ENCODE results near the gene TGFBR1.
A peak's percentile ranks its signal among the peaks of the same experiment; 100 is the strongest.

DNA sequence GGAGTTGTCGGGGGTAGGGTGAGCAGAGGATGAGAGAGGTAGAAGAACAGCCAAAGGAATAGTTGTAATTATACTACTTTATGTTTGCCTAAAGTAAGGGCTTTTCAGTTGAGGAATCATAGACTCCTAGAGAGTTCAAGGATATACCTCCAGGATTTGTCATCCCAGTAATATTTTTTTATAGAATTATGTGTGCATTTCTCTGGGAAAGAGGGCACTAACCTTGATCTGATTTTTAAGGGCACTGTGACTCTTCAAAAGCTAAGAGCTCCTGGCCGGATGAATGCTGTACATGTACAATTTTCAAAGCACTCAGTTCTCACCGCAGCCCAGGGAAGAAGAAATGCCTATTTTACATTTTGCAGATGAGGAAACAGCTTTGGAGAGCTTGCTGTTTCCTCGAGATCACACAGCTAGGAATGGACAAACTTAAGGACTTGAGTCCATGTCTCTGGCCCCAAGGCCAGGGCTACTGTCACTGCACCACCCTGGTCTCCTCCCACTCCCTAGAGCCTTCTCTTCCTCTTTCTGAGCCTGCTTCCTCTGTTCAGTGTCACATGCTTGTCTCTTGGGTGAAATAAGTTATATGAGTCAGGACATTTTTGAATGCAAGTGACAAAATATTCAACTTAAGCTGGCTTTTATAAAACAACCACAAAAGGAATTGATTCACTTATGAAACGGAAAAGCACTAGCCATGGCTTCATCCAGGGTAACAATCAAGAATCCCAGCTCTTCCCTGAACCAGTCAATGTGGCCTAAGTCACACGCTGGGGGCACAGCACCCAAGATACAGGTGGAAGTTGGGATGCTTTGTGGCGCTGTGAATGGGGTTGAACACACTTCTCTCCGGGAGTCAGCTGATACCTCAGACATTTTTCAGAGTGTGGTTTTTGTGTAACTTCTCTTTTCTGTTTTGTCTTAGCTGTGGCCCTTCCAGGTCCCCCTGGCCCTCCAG lies 45.7 kb upstream of the TGFBR1 start:
- TF ChIP-seq, protein P1, sequence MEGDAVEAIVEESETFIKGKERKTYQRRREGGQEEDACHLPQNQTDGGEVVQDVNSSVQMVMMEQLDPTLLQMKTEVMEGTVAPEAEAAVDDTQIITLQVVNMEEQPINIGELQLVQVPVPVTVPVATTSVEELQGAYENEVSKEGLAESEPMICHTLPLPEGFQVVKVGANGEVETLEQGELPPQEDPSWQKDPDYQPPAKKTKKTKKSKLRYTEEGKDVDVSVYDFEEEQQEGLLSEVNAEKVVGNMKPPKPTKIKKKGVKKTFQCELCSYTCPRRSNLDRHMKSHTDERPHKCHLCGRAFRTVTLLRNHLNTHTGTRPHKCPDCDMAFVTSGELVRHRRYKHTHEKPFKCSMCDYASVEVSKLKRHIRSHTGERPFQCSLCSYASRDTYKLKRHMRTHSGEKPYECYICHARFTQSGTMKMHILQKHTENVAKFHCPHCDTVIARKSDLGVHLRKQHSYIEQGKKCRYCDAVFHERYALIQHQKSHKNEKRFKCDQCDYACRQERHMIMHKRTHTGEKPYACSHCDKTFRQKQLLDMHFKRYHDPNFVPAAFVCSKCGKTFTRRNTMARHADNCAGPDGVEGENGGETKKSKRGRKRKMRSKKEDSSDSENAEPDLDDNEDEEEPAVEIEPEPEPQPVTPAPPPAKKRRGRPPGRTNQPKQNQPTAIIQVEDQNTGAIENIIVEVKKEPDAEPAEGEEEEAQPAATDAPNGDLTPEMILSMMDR (IDR thresholded peaks at IDR 0.05): no peak
- TF ChIP-seq POLR2A (IDR thresholded peaks at IDR 0.05) (no peak), EP300 (IDR thresholded peaks at IDR 0.05) (peak in 1 of 2 donors; percentile 76)

Measured in tibial nerve (tissue), 4 donors.